HG02981 (cell line): ENCODE results near the gene MAP3K6.
"Not testable (repeated sequence)": the region's sequence is repeated elsewhere in the genome, so short reads cannot be mapped to it uniquely, and the experiment has no call there.

ENCODE experiments used
- ATAC-seq: cut with Tn5 transposase; IDR thresholded peaks from one replicate; pipeline ENCODE4 v1.9.1; 2021; ENCODE audit warnings: mild to moderate bottlenecking, moderate library complexity; ENCODE audit not compliant: unreplicated experiment

The MAP3K6 gene

GRCh38 chr1:27366411-27367159 lies at the start of gene MAP3K6:
Gene MAP3K6 (minus strand): TSS chr1:27366961. CDS start chr1:27366597, 364 bp downstream.
- ATAC-seq: peak; percentile 14

- ATAC-seq: no peak
Measured at GRCh38 chr1:27414091-27414490, 47.3 kb upstream of the MAP3K6 start.

- ATAC-seq: no peak
Measured at GRCh38 chr1:27413004-27413403, 46.2 kb upstream of the MAP3K6 start.

- no peak for ATAC-seq
Measured at GRCh38 chr1:27412502-27412901, 45.7 kb upstream of the MAP3K6 start.

- ATAC-seq: no peak
Measured at GRCh38 chr1:27410709-27411108, 43.9 kb upstream of the MAP3K6 start.

GRCh38 chr1:27409669-27410068 lies 42.9 kb upstream of the MAP3K6 start:
- no peak for ATAC-seq

GRCh38 chr1:27408151-27408550 lies 41.4 kb upstream of the MAP3K6 start:
- ATAC-seq: no peak

GRCh38 chr1:27406791-27407190 lies 40.0 kb upstream of the MAP3K6 start:
- ATAC-seq: not testable (repeated sequence)

GRCh38 chr1:27406362-27406680 lies 39.6 kb upstream of the MAP3K6 start:
- no peak for ATAC-seq

- ATAC-seq: not testable (repeated sequence)
Measured at GRCh38 chr1:27405598-27406361, 39.0 kb upstream of the MAP3K6 start.

GRCh38 chr1:27405074-27405473 lies 38.3 kb upstream of the MAP3K6 start:
- ATAC-seq: no peak

- ATAC-seq: no peak
Measured at GRCh38 chr1:27403931-27404330, 37.2 kb upstream of the MAP3K6 start.

GRCh38 chr1:27403065-27403726 lies 36.4 kb upstream of the MAP3K6 start:
- no peak for ATAC-seq

GRCh38 chr1:27402349-27402754 lies 35.6 kb upstream of the MAP3K6 start:
- no peak for ATAC-seq

- no peak for ATAC-seq
Measured at GRCh38 chr1:27400963-27401341, 34.2 kb upstream of the MAP3K6 start.

GRCh38 chr1:27400082-27400962 lies 33.6 kb upstream of the MAP3K6 start:
- no peak for ATAC-seq

GRCh38 chr1:27399251-27400025 lies 32.7 kb upstream of the MAP3K6 start:
- no peak for ATAC-seq

- no peak for ATAC-seq
Measured at GRCh38 chr1:27398405-27399149, 31.8 kb upstream of the MAP3K6 start.

GRCh38 chr1:27397749-27398148 lies 31.0 kb upstream of the MAP3K6 start:
- ATAC-seq: no peak
